Lower leg skin (tissue), 4 donors: ENCODE results near the gene CCDC88C. TPM values are rescaled to one million over a fixed set of nuclear protein-coding genes. Genes with fewer than 3 reads are reported as not detected.

Source experiments
- DNase-seq, 2 donors: peaks; one replicate each; pipeline ENCODE4 v3.0.0-alpha.2; 2019; ENCODE audit warnings: low spot score in 2 of 2
- H3K4me3 ChIP-seq: fragments of 200-600 bp; sonication (generic); 2 replicates; pipeline ENCODE4 v1.5.1; 2017; ENCODE audit warnings: mild to moderate bottlenecking, low read depth; ENCODE audit not compliant: poor library complexity, severe bottlenecking
- CTCF ChIP-seq, 3 donors: fragments of 450-650 bp; IDR thresholded peaks; one replicate each; pipeline ENCODE4 v1.5.1; 2016; ENCODE audit warnings: antibody characterized with exemption in 3 of 3, mild to moderate bottlenecking in 3 of 3, moderate library complexity in 2 of 3
- POLR2A ChIP-seq, 2 donors: fragments of 450-650 bp; IDR thresholded peaks; one replicate each; pipeline ENCODE4 v1.6.1; 2016 to 2017; ENCODE audit warnings: antibody characterized with exemption in 2 of 2, mild to moderate bottlenecking in 1 of 2, moderate library complexity in 1 of 2
- WGBS, 2 donors: methylation state at CpG; one replicate each; pipeline ENCODE4 v1.1.5; 2018; 5-methylcytosine and 5-hydroxymethylcytosine counted together
- intact Hi-C: fragments of 100-400 bp; cut with DNase I; formaldehyde crosslinking; loops from one replicate; pipeline ENCODE4 v1.15.0; 2023; ENCODE audit warnings: low total_unique reads
- total RNA-seq, 4 donors: library from RNA; depleted of rRNA; stranded (reverse); fragments of >200 nt; gene quantifications; one replicate each; pipeline ENCODE4 v1.1.0, GENCODE V29; 2016

Gene CCDC88C
- total RNA-seq, 4 donors from 2014 or later, result 8.5 to 21.8 (median 13.4) TPM

GRCh38 chr14:91284791-91285548, 132.7 kb downstream of the CCDC88C start:
- DNase-seq, result no peak
- intact Hi-C loops, result loop anchor here (5.0 kb wide), 1 partner anchor 388 kb away; no protein-coding TSS in a partner anchor
- 74 to 75% methylated on average over 14 of the region's 14 CpGs for WGBS, 2 donors

GRCh38 chr14:91284146-91284790, 133.4 kb downstream of the CCDC88C start:
- no peak for DNase-seq
- WGBS, 2 donors, result 62 to 66% methylated on average over 13 of the region's 13 CpGs
- H3K4me3 ChIP-seq, result no peak overlapping the region
- TF ChIP-seq CTCF (IDR thresholded peaks at IDR 0.05) (no peak), POLR2A (IDR thresholded peaks at IDR 0.05) (no peak)
- intact Hi-C loops, result no loop called here

More at GRCh38 chr14:91284791-91285548, 132.7 kb downstream of the CCDC88C start:
- H3K4me3 ChIP-seq, result no peak overlapping the region
- TF ChIP-seq POLR2A (IDR thresholded peaks at IDR 0.05), result no peak
- TF ChIP-seq CTCF (IDR thresholded peaks at IDR 0.05), result no peak

GRCh38 chr14:91283666-91284065, 134.0 kb downstream of the CCDC88C start:
- no peak for TF ChIP-seq POLR2A (IDR thresholded peaks at IDR 0.05)
- no peak for TF ChIP-seq CTCF (IDR thresholded peaks at IDR 0.05)
- no peak for DNase-seq
- H3K4me3 ChIP-seq, result no peak overlapping the region
- intact Hi-C loops, result no loop called here
- WGBS, 2 donors, result 88 to 94% methylated on average over 4 of the region's 4 CpGs

- WGBS, 2 donors, result 96% methylated on average over 14 of the region's 14 CpGs
Measured at GRCh38 chr14:91282954-91283645, 134.5 kb downstream of the CCDC88C start.

GRCh38 chr14:91281346-91281745, 136.3 kb downstream of the CCDC88C start:
- WGBS, 2 donors, result 64 to 73% methylated on average over 9 of the region's 9 CpGs
- DNase-seq, result no peak
- intact Hi-C loops, result no loop called here
- H3K4me3 ChIP-seq, result no peak overlapping the region
- TF ChIP-seq CTCF (IDR thresholded peaks at IDR 0.05), result no peak
- no peak for TF ChIP-seq POLR2A (IDR thresholded peaks at IDR 0.05)

More at GRCh38 chr14:91282954-91283645, 134.5 kb downstream of the CCDC88C start:
- TF ChIP-seq CTCF (IDR thresholded peaks at IDR 0.05) (no peak), POLR2A (IDR thresholded peaks at IDR 0.05) (no peak)
- intact Hi-C loops, result no loop called here
- no peak for DNase-seq
- no peak overlapping the region for H3K4me3 ChIP-seq
